Gastrocnemius medialis (tissue), 4 donors: ENCODE data around the gene PRDM5. TPM values are rescaled to one million over a fixed set of nuclear protein-coding genes. Genes with fewer than 3 reads are reported as not detected.

Experiments used
- ATAC-seq, 2 donors: fragments of 150-250 bp; one replicate each; pipeline ENCODE4 v1.9.1; 2016
- DNase-seq, 2 donors: peaks; one replicate each; pipeline ENCODE4 v3.0.0-alpha.2; 2019
- H3K27ac ChIP-seq, 4 donors: fragments of 200-600 bp; sonication (generic); 1 replicate in 1 of 4; 2 replicates in 3 of 4; pipeline ENCODE4 v1.5.1; 2016 to 2018; ENCODE audit warnings: mild to moderate bottlenecking in 2 of 4, moderate library complexity in 1 of 4
- H3K27me3 ChIP-seq, 3 donors: fragments of 200-600 bp; sonication (generic) in 2 of 3; 1 replicate in 1 of 3; 2 replicates in 2 of 3; pipeline versions ENCODE4 v1.5.1 to v1.6.0; 2016 to 2019; ENCODE audit warnings: mild to moderate bottlenecking in 1 of 3, moderate library complexity in 1 of 3
- H3K36me3 ChIP-seq, 2 donors: fragments of 200-600 bp; sonication (generic) in 1 of 2; one replicate each; pipeline ENCODE4 v1.5.1; 2017 to 2018
- H3K4me1 ChIP-seq, 2 donors: fragments of 200-600 bp; sonication (generic) in 1 of 2; one replicate each; pipeline ENCODE4 v1.5.1; 2016 to 2017; ENCODE audit warnings: mild to moderate bottlenecking in 2 of 2
- H3K4me3 ChIP-seq, 4 donors: fragments of 200-600 bp; sonication (generic) in 3 of 4; 1 replicate in 1 of 4; 2 replicates in 3 of 4; pipeline ENCODE4 v1.5.1; 2016 to 2019; ENCODE audit warnings: mild to moderate bottlenecking in 2 of 4
- H3K9me3 ChIP-seq, 3 donors: fragments of 200-600 bp; sonication (generic) in 2 of 3; 1 replicate in 1 of 3; 2 replicates in 2 of 3; pipeline ENCODE4 v1.5.1; 2016 to 2019
- POLR2A ChIP-seq, 2 donors: fragments of 450-650 bp; IDR thresholded peaks; one replicate each; pipeline ENCODE4 v1.6.1; 2017; ENCODE audit warnings: antibody characterized with exemption in 2 of 2, mild to moderate bottlenecking in 2 of 2, moderate library complexity in 2 of 2
- in situ Hi-C, 4 donors: fragments of 200-750 bp; cut with MboI; loops; one replicate each; pipeline versions ENCODE4 v1.15.0 to v1.8.0; 2017; ENCODE audit warnings: low sequenced_read_pairs in 4 of 4
- intact Hi-C: fragments of 100-400 bp; cut with DNase I; formaldehyde crosslinking; loops from one replicate; pipeline ENCODE4 v1.15.1; 2023; ENCODE audit warnings: low total_unique reads
- total RNA-seq, 4 donors: library from RNA; depleted of rRNA; stranded (reverse); fragments of >200 nt; gene quantifications; one replicate each; pipeline versions ENCODE4 v1.1.0 to v1.2.3, GENCODE V29; 2016
- TF ChIP-seq, protein P1 (sequence below), 5 experiments: fragments of 450-650 bp in 3 of 5; fragments of 200-600 bp in 2 of 5; sonication (generic) in 2 of 5; IDR thresholded peaks in 4 of 5; conservative IDR thresholded peaks in 1 of 5; 1 replicate in 4 of 5; 2 replicates in 1 of 5; pipeline ENCODE4 v1.5.1; 2016 to 2019; ENCODE audit warnings: antibody characterized with exemption in 5 of 5, mild to moderate bottlenecking in 3 of 5, moderate library complexity in 3 of 5

The PRDM5 gene
- total RNA-seq, 4 donors from 2014 or later = 1.3 to 2.3 (median 1.6) TPM

DNA sequence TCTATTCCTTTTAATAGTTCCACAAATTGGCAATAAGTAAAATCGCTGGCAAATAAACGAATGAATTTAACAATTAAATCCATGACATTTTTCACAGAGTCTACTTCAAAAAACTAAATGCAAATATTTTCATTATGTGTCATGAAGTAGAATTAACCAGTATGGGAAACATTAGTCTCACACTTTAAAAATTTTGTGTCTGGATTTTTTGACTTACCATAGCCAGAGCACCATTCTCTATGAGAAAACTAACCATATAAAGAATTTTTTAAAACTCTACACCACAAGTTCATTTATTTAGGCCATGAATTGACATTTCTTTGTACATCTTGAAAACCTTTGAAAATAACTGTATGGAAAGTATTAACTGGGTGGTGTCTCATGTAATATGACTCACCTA, 41.2 kb downstream of the PRDM5 start:
- Histone ChIP-seq H3K36me3 (no peaks in the 10 kb centered on the region), H3K27ac (no peak overlapping the region), H3K27me3 (no peaks in the 10 kb centered on the region), H3K4me3 (no peak overlapping the region), H3K9me3 (no peaks in the 10 kb centered on the region), H3K4me1 (no peaks in the 10 kb centered on the region)
- intact Hi-C loops (no loop called here), in situ Hi-C loops (no loop called here)
- TF ChIP-seq, protein P1, sequence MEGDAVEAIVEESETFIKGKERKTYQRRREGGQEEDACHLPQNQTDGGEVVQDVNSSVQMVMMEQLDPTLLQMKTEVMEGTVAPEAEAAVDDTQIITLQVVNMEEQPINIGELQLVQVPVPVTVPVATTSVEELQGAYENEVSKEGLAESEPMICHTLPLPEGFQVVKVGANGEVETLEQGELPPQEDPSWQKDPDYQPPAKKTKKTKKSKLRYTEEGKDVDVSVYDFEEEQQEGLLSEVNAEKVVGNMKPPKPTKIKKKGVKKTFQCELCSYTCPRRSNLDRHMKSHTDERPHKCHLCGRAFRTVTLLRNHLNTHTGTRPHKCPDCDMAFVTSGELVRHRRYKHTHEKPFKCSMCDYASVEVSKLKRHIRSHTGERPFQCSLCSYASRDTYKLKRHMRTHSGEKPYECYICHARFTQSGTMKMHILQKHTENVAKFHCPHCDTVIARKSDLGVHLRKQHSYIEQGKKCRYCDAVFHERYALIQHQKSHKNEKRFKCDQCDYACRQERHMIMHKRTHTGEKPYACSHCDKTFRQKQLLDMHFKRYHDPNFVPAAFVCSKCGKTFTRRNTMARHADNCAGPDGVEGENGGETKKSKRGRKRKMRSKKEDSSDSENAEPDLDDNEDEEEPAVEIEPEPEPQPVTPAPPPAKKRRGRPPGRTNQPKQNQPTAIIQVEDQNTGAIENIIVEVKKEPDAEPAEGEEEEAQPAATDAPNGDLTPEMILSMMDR (IDR thresholded peaks at IDR 0.05 in 4 of 5, conservative IDR thresholded peaks at IDR 0.05 in 1 of 5) = no peak
- TF ChIP-seq POLR2A (IDR thresholded peaks at IDR 0.05) = no peak
- no peak for ATAC-seq
- no peak for DNase-seq

DNA sequence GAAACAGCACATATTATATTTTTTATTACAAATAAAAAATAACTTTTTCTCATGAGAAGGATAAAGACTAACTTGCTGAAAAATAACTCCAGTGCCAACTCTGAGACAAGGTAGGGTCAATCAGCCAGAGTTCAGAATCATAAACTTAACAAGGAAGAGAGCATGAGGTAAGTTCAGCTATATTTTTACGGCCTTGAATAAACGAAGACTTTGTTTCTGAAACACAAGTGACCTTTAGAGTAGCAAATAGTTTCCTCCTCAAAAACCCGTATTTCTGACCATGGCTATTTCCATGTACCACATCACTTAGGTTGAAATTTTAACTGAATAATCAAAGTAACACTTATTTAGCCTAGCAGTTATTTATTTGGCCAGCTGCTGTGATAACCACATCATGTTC, 45.5 kb downstream of the PRDM5 start:
- H3K4me3 ChIP-seq = no peak overlapping the region
- TF ChIP-seq, protein P1 (IDR thresholded peaks at IDR 0.05 in 4 of 5, conservative IDR thresholded peaks at IDR 0.05 in 1 of 5) = no peak
- TF ChIP-seq POLR2A (IDR thresholded peaks at IDR 0.05) = no peak
- intact Hi-C loops = no loop called here
- in situ Hi-C loops = no loop called here
- H3K9me3 ChIP-seq = no peaks in the 10 kb centered on the region
- H3K27ac ChIP-seq = no peak overlapping the region
- no peaks in the 10 kb centered on the region for H3K27me3 ChIP-seq
- no peak for DNase-seq
- H3K4me1 ChIP-seq = no peaks in the 10 kb centered on the region
- ATAC-seq = no peak
- H3K36me3 ChIP-seq = no peaks in the 10 kb centered on the region

DNA sequence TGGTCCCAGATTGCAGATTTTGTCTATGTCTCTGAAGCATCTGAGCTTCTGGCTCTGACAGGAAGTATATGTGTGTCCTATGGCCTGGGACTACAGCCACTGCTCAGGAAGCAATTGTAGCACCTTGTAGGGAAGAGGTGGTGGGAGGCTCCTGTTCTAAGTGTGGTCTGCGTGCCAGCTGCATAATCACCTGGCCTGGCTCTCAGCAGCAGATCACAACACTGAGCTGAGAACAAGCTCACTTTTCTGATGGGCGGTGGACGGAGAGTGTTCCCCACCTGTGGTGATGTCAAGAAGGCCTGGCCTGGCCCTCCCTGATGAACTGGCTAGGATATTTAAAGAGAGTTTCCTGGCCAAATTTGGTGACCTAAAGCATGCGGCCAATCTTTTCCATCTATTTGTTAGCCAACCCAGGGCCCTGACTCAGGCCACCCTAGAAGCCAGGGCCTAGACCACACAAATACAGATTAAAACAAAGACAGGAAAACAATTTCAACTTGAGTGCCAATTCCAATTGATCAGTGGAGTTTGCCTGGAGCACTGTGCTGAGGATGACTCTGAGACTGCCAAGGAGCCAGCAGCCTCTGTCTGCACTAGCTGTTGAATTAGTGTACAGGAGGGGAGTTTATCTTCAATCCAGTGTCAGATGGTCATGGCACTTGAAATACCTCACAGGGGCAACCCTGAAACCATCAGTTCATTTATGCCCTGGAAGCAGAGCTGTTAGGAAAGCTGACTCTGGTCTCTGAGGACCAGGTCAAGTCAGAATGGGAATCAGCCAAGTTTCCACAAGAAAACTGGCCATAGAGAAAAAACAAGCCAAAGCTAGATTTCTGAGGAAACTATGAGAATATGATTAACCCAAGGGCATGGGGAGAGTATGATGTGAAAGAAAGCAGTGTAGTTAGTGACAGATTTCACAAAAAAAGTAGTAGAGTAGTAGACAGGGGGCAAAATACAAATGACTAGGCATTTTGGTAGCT, 47.4 kb downstream of the PRDM5 start:
- H3K27ac ChIP-seq = no peak overlapping the region
- H3K9me3 ChIP-seq = no peaks in the 10 kb centered on the region
- in situ Hi-C loops = no loop called here
- TF ChIP-seq, protein P1 (IDR thresholded peaks at IDR 0.05 in 4 of 5, conservative IDR thresholded peaks at IDR 0.05 in 1 of 5) = no peak
- no peak for TF ChIP-seq POLR2A (IDR thresholded peaks at IDR 0.05)
- no peak overlapping the region for H3K4me3 ChIP-seq
- H3K36me3 ChIP-seq = no peaks in the 10 kb centered on the region
- no peaks in the 10 kb centered on the region for H3K4me1 ChIP-seq
- intact Hi-C loops = no loop called here
- DNase-seq = no peak
- no peaks in the 10 kb centered on the region for H3K27me3 ChIP-seq
- ATAC-seq = no peak

DNA sequence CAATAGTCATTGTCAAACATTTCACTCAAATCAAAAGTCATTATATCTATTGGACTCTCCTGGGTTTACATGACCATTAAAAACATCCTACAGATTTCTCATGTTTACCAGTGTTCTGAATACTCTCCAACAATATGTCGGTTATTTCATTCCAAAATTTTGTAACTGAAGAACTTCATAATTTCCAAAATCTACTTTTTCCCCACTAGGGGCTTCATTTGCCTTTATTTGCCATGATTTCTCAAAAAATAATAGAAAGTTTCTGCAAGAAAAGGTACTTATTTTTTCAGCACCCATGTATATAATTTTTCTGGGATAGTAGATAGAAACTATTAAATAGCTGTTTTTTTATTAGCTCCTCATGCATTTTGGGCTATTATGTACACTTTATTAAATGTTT, 49.0 kb downstream of the PRDM5 start:
- no peaks in the 10 kb centered on the region for H3K9me3 ChIP-seq
- no peak for ATAC-seq
- H3K4me3 ChIP-seq = no peak overlapping the region
- no peaks in the 10 kb centered on the region for H3K36me3 ChIP-seq
- in situ Hi-C loops = no loop called here
- no peak overlapping the region for H3K27ac ChIP-seq
- no peaks in the 10 kb centered on the region for H3K4me1 ChIP-seq
- TF ChIP-seq, protein P1 (IDR thresholded peaks at IDR 0.05 in 4 of 5, conservative IDR thresholded peaks at IDR 0.05 in 1 of 5) = no peak
- TF ChIP-seq POLR2A (IDR thresholded peaks at IDR 0.05) = no peak
- intact Hi-C loops = no loop called here
- DNase-seq = no peak
- no peaks in the 10 kb centered on the region for H3K27me3 ChIP-seq
